Stimulated activated CD8-positive, alpha-beta memory T cell treated with anti-CD3 and anti-CD28 coated beads, Interleukin-12 subunit alpha, Interleukin-12 subunit beta, amount 100 ng/mL, for 24 hours (primary cell): ENCODE measurements around the gene LRMDA.

Experiments used
- DNase-seq: peaks from one replicate; pipeline ENCODE4 v3.0.0-alpha.2; 2020; ENCODE audit errors: extremely low read depth

The LRMDA gene

DNA sequence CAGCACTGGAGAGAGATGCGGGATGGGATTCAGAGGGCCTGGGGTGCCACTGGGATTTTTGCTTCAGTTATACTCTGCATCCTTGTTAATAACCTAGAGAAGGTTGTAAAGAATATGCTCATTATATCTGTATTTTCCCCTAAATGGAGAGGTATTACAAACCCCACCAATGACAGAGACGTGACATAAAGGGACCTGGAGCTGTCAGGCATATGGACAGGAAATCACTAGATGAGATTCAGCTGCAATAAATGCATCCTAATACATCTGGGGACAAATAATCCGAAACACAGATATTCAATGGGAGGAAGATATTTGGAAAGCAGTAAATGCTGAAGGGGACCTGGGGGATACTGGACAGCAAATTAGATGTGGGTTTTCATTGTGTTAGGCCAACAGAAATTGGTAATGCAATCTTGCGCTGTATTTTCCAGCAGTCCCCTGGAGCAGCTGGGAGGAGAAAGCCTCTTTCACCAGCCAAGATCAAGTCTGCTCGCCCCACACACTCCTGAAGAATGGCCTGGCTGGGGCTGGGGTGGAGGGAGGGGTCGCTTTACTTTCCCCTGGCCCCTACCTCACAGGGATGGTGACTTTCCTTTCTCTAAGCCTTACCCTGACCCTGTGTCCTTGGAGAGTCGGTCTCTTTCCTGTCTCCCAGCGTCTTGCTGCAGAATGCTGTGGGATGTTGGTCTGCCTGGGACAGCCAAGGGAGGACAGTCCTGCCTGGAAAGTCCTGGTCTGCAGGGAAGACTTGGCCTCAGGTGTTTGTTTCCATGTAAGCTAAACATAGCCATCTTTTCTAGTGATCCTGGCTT is 653.8 kb downstream of the LRMDA start:
- DNase-seq = no peak

DNA sequence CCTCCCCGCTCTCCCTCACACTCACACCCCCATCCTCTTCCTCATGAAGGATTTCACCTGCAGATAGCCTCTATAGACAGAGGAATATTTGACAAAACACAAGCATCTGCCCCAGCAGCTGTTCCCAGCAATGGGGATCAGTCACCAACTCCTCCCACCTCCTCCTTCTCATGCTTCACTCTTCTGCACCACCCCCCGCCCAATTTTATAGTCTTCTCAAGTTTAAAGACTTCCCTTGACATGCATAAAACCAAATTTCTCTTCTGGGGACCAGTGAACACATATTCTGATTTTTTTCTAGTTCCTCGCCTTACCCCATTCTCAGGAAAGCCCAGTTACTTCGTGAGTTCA is 654.4 kb downstream of the LRMDA start:
- DNase-seq = no peak

- no peak for DNase-seq
Observed at GRCh38 chr10:76086170-76086760, 654.8 kb downstream of the LRMDA start.

DNA sequence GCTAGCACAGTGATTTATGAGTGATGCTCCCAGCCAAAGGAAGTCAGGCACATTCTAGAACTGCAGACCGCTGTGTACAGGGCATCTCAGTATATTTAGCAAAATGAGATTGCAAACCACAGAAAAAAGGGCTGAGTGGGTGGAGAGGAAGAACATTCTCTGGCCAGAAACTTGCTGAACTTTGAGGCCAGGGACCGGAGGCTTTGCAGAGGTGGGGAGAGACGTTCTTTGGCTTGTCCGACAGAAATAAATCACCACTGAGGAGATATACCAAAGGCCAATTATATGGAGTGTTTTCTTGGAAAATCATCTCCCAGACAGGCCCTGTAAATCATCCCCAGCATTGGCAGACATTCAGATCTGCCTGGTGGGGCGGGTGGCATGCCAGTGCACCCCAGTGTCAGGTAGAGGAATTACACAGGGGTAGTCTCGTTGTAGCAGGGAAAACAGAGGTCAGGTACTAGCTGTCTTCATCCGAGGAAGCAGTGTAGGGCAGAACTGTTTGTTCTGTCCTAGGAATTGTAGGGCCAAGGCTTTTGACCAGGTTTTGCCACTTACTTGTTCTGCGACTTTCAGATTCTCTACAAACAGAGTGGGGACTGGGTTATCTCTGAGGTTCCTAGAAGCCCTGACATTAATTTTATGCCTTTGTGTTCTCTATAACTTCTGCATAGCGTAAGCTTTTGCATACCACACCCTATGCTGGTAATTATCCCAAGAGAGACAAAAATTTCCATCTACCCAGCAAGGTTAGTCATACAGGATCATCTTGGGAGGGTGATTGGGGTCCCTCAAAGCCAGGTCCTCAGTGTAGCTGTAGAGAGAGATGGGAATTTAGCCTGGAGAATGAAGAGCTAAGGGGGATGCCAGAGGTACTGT is 655.6 kb downstream of the LRMDA start:
- no peak for DNase-seq

- no peak for DNase-seq
Observed at GRCh38 chr10:76088008-76088407, 656.6 kb downstream of the LRMDA start.

GRCh38 chr10:76088980-76089379 is 657.6 kb downstream of the LRMDA start:
- DNase-seq = no peak

DNA sequence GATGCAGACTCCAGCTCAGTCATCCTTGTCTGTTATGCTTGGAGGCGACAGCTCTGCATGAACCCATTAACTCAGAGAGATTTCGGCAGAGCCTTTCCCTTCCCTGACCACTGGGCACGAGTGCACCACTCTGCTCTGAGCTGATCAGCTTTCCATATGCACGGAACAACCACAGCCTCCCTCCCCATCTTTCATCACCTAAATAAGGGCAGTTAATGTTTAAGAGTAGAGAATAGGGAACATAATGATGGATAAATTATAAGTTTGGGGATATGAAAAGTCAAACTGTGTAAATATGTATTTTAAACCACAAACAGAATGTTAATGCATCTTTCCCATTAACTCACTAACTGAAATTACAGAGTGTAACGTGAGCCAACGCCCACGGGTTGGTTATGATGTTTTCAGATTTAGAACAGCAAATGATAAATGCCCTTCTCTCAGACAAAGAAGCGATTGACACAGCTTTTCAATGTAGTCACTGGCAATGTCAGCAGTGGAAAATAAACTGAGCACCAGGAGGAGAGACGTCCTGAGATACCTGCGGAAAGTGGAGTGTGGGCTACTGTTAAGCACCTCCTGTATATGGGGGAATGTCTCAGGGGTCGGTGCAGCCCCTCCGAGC is 658.2 kb downstream of the LRMDA start:
- DNase-seq = no peak

GRCh38 chr10:76091926-76092325 is 660.5 kb downstream of the LRMDA start:
- DNase-seq = no peak

DNA sequence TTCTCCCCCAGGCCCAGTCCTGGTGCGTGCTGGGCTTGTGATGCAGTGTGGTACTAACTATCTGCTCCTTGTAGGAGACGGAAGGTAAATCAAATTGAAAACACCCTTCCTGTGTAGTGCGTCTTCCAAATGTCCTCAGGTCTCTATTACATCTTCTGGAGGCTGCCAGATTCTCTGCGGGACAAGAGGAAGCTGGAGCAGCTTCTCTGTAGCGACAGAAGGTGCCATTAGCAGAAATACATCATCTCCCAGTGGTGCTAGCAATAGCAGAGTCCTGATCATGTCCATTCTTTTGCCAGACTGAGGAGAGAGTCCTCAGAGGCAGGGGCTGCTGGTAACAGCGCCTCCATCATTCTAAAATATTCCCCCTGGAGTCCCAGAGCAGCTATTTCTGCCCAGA is 675.2 kb downstream of the LRMDA start:
- no peak for DNase-seq

- DNase-seq = no peak
Observed at GRCh38 chr10:76108563-76109359, 677.3 kb downstream of the LRMDA start.

DNA sequence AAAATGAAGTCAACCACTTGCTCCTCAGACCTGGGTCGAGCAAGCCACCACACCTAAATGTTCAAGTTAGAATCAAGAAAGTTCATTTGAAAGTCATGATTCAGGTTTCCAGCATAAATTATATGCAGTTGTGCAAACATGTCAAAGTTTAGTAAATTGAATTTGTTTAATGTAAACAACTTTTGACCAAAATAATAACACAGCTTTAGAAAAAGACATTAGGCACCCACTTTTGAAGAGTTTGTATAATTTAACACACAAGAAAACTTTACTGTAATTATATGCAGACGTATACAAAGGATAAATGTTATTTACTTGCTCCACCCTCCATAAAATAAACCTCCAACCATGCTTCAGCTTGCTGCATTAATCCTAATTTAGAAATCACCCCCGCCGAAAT is 680.0 kb downstream of the LRMDA start:
- no peak for DNase-seq

- DNase-seq = no peak
Observed at GRCh38 chr10:76111986-76112825, 680.8 kb downstream of the LRMDA start.

GRCh38 chr10:76112826-76113150 is 681.4 kb downstream of the LRMDA start:
- DNase-seq = no peak

DNA sequence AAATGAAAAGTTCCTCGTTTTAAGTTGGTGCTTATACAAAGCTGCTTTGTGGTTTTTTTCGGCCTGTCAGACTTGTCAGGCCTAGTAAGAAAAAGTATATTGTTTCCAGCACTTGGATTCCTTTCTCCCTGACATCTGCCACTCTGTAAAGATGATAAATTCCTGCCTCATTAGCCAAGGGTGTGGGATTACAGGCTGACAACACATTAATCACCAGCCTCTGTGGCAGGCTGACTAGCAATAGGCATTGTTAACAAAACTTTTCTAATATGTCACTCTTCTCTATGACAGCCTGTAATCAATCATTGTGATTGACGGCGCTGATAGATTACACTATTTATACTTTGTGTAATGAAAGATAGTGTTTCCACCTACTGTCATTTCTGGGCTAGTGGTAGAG is 682.5 kb downstream of the LRMDA start:
- no peak for DNase-seq

- DNase-seq = no peak
Observed at GRCh38 chr10:76114581-76115001, 683.2 kb downstream of the LRMDA start.

DNA sequence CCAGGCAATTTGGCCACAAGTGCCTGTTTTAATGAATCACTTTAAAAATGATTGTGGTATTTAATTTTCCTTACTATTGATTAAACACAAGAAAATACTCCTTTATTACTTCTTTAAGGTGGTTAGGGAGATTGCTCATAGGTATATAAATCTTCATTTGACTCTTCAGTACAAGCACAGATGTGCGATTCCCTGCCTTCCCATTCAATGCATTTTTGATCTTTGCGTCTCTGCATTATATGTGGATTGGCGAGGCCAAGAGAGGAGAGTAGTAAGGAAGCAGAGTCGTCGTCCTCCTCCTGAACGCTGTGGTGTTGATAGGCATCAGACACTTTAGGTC is 683.7 kb downstream of the LRMDA start:
- no peak for DNase-seq

DNA sequence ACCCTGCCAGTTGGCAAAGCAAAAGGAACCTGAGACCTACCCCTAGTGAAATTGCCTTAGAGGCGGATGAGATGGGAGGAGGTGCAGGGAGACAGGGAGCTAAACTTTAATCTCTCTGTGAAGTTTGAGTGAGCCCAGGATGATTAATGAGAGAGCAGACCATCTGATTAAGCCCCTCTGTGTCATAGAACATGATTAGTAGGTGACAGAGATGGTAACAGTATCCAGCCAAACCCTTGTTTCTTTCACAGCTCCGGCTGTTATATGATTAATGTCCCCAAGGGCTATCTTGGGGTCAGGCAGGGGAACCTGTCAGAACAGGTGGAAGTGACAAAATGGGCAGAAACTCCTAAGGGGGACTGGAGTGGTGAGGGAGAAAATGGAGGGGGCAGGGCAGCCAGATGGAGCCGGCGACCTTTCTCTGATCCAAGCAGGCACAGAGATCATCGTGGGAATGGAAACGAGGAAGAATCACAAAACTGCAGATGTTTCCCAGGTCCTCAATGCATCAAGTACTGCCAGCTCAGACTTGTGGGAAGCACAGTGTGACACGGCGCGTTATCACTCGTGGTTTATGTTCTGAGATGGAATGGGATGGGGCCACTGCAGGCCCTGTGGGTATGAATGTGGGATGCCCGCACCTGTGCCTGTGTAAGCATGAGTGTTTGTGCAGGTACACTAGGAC is 684.2 kb downstream of the LRMDA start:
- no peak for DNase-seq

- no peak for DNase-seq
Observed at GRCh38 chr10:76116523-76116922, 685.1 kb downstream of the LRMDA start.

GRCh38 chr10:76117949-76118348 is 686.5 kb downstream of the LRMDA start:
- DNase-seq = no peak

DNA sequence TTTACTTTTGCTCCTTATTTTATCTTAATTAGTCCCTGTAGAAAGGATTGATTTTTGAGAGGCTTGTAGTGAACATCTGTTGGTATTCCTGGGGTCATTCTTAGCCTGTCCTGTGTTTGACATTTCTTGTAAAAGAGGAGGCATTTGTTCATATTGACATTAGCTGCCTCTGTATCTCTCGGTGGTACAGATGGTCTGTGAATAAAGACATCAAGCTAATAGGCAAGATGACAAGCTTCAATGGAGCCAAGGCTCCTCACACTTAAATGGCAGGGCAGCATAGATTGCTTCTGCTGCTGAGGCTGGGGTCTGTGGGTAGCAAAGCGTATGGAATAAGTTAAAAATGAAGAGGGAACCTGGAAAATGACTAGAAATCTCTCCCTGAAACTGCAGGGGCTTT is 687.6 kb downstream of the LRMDA start:
- no peak for DNase-seq
